OCI-LY3 (cell line): ENCODE data around the gene URI1.

Experiments
- H2AFZ ChIP-seq: fragments of 200-600, 300-600 bp; shearing (Covaris generic); 2 replicates; pipeline ENCODE4 v1.6.0; 2014; ENCODE audit warnings: antibody characterized with exemption, low read depth, low read length
- H3K27ac ChIP-seq: fragments of 200-600, 300-600 bp; sonication (generic); 2 replicates; pipeline ENCODE4 v1.5.1; 2014; ENCODE audit warnings: mild to moderate bottlenecking, low read length, moderate library complexity, mixed read lengths
- H3K27me3 ChIP-seq: fragments of 200-600, 300-600 bp; sonication (generic); 2 replicates; pipeline ENCODE4 v1.6.1; 2014; ENCODE audit warnings: low read depth, low read length, mixed read lengths
- H3K36me3 ChIP-seq: fragments of 200-600, 300-600 bp; sonication (generic); replicated peaks from 2 replicates; pipeline ENCODE3; 2014; ENCODE audit warnings: low read depth, low read length, mixed read lengths
- H3K4me1 ChIP-seq: fragments of 300-600, 200-600 bp; sonication (generic); 2 replicates; pipeline ENCODE4 v1.6.1; 2014; ENCODE audit warnings: low read length, mixed read lengths
- H3K4me2 ChIP-seq: fragments of 200-600, 300-600 bp; sonication (generic); 2 replicates; pipeline ENCODE4 v1.6.1; 2014; ENCODE audit warnings: low read length, mixed read lengths
- H3K4me3 ChIP-seq: fragments of 300-600, 200-600 bp; sonication (generic); 2 replicates; pipeline ENCODE4 v1.5.1; 2014; ENCODE audit warnings: antibody characterized with exemption, mild to moderate bottlenecking, low read length, moderate library complexity
- H3K79me2 ChIP-seq: fragments of 300-600, 200-600 bp; shearing (Covaris generic); 2 replicates; pipeline ENCODE4 v1.6.1; 2014; ENCODE audit warnings: mild to moderate bottlenecking, low read length, mixed read lengths
- H3K9ac ChIP-seq: fragments of 300-600, 200-600 bp; shearing (Covaris generic); 2 replicates; pipeline ENCODE4 v1.6.0; 2014; ENCODE audit warnings: mild to moderate bottlenecking, low read length, moderate library complexity
- H3K9me3 ChIP-seq: fragments of 200-600, 300-600 bp; shearing (Covaris generic); 2 replicates; pipeline ENCODE4 v1.6.1; 2014; ENCODE audit warnings: low read length, mixed read lengths; ENCODE audit not compliant: insufficient read depth
- H4K20me1 ChIP-seq: fragments of 200-600, 300-600 bp; sonication (generic); 2 replicates; pipeline ENCODE4 v1.6.1; 2016; ENCODE audit warnings: low read length, mixed read lengths; ENCODE audit not compliant: insufficient read depth
- EZH2phosphoT487 ChIP-seq: fragments of 200-600 bp; shearing (Covaris generic); IDR thresholded peaks from 2 replicates; pipeline ENCODE4 v1.6.1; 2018; ENCODE audit warnings: antibody characterized with exemption, mixed run types, low read depth
- TF ChIP-seq, protein P1 (sequence below): fragments of 200-600, 300-600 bp; sonication (generic); IDR thresholded peaks from 2 replicates; pipeline ENCODE4 v1.5.1; 2014; ENCODE audit warnings: antibody characterized with exemption, low read length, low read depth

URI1 gene

GRCh38 chr19:29971002-29971401, 29.0 kb downstream of the URI1 start:
- H3K79me2 ChIP-seq, result peaks cover 95% of the 10 kb centered on the region
- peaks cover 69% of the 10 kb centered on the region for H4K20me1 ChIP-seq
- no peak overlapping the region for H3K9ac ChIP-seq
- TF ChIP-seq, protein P1, sequence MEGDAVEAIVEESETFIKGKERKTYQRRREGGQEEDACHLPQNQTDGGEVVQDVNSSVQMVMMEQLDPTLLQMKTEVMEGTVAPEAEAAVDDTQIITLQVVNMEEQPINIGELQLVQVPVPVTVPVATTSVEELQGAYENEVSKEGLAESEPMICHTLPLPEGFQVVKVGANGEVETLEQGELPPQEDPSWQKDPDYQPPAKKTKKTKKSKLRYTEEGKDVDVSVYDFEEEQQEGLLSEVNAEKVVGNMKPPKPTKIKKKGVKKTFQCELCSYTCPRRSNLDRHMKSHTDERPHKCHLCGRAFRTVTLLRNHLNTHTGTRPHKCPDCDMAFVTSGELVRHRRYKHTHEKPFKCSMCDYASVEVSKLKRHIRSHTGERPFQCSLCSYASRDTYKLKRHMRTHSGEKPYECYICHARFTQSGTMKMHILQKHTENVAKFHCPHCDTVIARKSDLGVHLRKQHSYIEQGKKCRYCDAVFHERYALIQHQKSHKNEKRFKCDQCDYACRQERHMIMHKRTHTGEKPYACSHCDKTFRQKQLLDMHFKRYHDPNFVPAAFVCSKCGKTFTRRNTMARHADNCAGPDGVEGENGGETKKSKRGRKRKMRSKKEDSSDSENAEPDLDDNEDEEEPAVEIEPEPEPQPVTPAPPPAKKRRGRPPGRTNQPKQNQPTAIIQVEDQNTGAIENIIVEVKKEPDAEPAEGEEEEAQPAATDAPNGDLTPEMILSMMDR, result no peak
- no peak for TF ChIP-seq EZH2phosphoT487
- H3K27me3 ChIP-seq, result no peaks in the 10 kb centered on the region
- H3K9me3 ChIP-seq, result no peaks in the 10 kb centered on the region
- H3K36me3 ChIP-seq, result no peaks in the 10 kb centered on the region
- H3K27ac ChIP-seq, result no peak overlapping the region
- H3K4me1 ChIP-seq, result peaks cover 8% of the 10 kb centered on the region
- no peak overlapping the region for H2AFZ ChIP-seq
- H3K4me2 ChIP-seq, result no peak overlapping the region
- H3K4me3 ChIP-seq, result no peak overlapping the region

DNA sequence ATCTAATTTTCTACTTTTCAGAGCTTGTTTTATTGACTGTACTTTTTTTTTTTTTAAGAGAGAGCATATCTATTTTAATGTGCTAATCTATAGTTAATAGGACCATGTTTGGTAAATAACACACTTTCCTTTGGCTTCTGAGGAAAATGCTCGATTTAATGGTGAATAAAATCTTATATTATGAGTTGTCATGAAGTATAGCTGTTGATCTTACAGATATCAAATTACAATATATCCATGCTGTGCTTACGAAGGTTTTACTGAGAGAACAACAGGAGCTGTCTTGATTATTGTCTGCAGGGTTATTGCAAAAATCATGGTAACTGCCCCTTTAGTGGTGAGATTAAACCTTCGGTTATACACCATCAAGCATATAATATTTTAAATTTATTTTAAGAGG, 29.6 kb downstream of the URI1 start:
- Histone ChIP-seq H3K27me3 (no peaks in the 10 kb centered on the region), H3K36me3 (no peaks in the 10 kb centered on the region), H3K4me1 (peaks cover 2% of the 10 kb centered on the region), H2AFZ (no peak overlapping the region), H3K79me2 (peaks cover 95% of the 10 kb centered on the region), H3K9ac (no peak overlapping the region), H3K4me2 (no peak overlapping the region), H3K9me3 (no peaks in the 10 kb centered on the region), H3K27ac (no peak overlapping the region), H3K4me3 (no peak overlapping the region), H4K20me1 (peaks cover 69% of the 10 kb centered on the region)
- TF ChIP-seq EZH2phosphoT487, result no peak
- TF ChIP-seq, protein P1, result no peak

DNA sequence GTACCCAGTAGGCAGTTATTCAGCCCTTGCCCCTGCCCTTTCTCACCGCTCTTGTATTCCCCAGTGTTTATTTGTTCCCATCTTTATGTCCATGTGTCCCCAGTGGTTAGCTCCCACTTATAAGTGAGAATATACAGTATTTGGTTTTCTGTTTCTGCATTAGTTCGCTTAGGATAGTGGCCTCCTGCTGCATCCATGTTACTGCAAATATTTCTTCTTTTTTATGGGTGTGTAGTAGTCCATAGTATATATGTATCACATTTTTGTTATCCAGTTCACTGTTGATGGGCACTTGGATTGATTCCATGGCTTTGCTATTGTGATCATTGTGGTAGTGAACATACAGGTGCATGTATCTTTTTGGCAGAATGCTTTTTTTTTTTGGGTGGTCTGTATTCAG, 32.7 kb downstream of the URI1 start:
- H3K79me2 ChIP-seq, result peaks cover 96% of the 10 kb centered on the region
- TF ChIP-seq, protein P1, result no peak
- TF ChIP-seq EZH2phosphoT487, result no peak
- H3K27ac ChIP-seq, result no peak overlapping the region
- no peak overlapping the region for H3K9ac ChIP-seq
- H3K4me3 ChIP-seq, result no peak overlapping the region
- H3K4me1 ChIP-seq, result no peaks in the 10 kb centered on the region
- no peaks in the 10 kb centered on the region for H3K9me3 ChIP-seq
- H2AFZ ChIP-seq, result no peak overlapping the region
- H3K36me3 ChIP-seq, result no peaks in the 10 kb centered on the region
- H3K27me3 ChIP-seq, result no peaks in the 10 kb centered on the region
- H4K20me1 ChIP-seq, result peaks cover 59% of the 10 kb centered on the region
- H3K4me2 ChIP-seq, result no peak overlapping the region

- no peak overlapping the region for H3K4me3 ChIP-seq
- H3K36me3 ChIP-seq, result no peaks in the 10 kb centered on the region
- H3K79me2 ChIP-seq, result peaks cover 89% of the 10 kb centered on the region
- no peak overlapping the region for H3K9ac ChIP-seq
- no peak overlapping the region for H3K27ac ChIP-seq
- no peaks in the 10 kb centered on the region for H3K9me3 ChIP-seq
- no peak for TF ChIP-seq EZH2phosphoT487
- TF ChIP-seq, protein P1, result no peak
- peaks cover 49% of the 10 kb centered on the region for H4K20me1 ChIP-seq
- H3K4me2 ChIP-seq, result no peak overlapping the region
- H3K27me3 ChIP-seq, result no peaks in the 10 kb centered on the region
- H2AFZ ChIP-seq, result no peak overlapping the region
- 0 out of 2 replicates have a peak, but pooled peaks cover 2% of the 10 kb centered on the region for H3K4me1 ChIP-seq
Measured at GRCh38 chr19:29976151-29976943, 34.3 kb downstream of the URI1 start.
